AG09309 (cell line): ENCODE data around the gene HIBADH.
"Not testable (repeated sequence)": the region's sequence is repeated elsewhere in the genome, so short reads cannot be mapped to it uniquely, and the experiment has no call there.

Experiments
- DNase-seq: peaks from one replicate; pipeline ENCODE4 v3.0.0-alpha.2; 2010; ENCODE audit warnings: low read depth
- H3K4me3 ChIP-seq: 2 replicates; pipeline ENCODE4 v1.5.1; 2011; ENCODE audit warnings: mild to moderate bottlenecking, low read depth, low read length, moderate library complexity; ENCODE audit not compliant: control insufficient read depth
- TF ChIP-seq, protein P1 (sequence below): IDR thresholded peaks from 2 replicates; pipeline ENCODE4 v1.5.1; 2011; ENCODE audit warnings: mild to moderate bottlenecking, low read depth, low read length, inconsistent platforms; ENCODE audit not compliant: insufficient read depth, control insufficient read depth; ENCODE audit errors: missing control alignments

Gene HIBADH

DNA sequence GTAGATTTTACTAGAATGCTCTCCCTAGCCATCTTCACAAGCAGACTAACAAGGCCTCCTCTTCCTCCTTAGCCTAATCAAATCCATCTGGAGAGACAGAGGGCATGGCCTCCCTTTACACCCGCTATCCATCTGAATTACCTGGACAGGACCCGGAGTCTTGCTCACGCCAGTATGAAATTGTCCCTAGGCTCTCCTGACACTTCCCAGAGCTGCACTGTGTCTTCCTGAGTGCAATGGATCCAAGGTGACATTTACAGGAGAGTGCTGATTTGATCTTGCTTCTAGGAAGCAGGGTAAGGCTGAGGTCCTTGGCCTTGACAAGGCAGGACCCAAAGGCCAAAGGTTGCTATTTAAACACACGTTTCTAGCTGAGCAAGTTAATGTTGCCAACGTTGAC is 147.8 kb downstream of the HIBADH start:
- no peak overlapping the region for H3K4me3 ChIP-seq
- DNase-seq = no peak
- TF ChIP-seq, protein P1, sequence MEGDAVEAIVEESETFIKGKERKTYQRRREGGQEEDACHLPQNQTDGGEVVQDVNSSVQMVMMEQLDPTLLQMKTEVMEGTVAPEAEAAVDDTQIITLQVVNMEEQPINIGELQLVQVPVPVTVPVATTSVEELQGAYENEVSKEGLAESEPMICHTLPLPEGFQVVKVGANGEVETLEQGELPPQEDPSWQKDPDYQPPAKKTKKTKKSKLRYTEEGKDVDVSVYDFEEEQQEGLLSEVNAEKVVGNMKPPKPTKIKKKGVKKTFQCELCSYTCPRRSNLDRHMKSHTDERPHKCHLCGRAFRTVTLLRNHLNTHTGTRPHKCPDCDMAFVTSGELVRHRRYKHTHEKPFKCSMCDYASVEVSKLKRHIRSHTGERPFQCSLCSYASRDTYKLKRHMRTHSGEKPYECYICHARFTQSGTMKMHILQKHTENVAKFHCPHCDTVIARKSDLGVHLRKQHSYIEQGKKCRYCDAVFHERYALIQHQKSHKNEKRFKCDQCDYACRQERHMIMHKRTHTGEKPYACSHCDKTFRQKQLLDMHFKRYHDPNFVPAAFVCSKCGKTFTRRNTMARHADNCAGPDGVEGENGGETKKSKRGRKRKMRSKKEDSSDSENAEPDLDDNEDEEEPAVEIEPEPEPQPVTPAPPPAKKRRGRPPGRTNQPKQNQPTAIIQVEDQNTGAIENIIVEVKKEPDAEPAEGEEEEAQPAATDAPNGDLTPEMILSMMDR = no peak

DNA sequence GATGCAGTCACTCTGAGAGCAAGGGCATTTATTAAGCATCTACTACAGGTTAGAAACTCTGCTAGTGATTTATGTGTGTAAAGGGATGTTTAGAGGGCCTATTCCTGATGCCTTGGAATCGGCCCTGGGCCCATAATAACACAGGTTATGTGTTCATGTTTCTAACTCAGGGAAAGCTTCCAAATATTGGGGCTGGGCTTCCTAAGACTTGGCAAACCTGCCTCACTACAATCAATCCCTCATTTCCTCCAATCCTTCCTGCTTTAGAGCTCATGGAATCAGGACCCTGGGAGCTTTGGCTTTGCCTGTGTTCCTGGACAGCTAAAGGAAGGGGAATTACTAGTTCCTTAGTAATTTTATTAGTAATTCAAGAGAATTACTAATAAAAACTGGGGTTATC is 148.8 kb downstream of the HIBADH start:
- TF ChIP-seq, protein P1 = no peak
- DNase-seq = no peak
- H3K4me3 ChIP-seq = no peak overlapping the region

DNA sequence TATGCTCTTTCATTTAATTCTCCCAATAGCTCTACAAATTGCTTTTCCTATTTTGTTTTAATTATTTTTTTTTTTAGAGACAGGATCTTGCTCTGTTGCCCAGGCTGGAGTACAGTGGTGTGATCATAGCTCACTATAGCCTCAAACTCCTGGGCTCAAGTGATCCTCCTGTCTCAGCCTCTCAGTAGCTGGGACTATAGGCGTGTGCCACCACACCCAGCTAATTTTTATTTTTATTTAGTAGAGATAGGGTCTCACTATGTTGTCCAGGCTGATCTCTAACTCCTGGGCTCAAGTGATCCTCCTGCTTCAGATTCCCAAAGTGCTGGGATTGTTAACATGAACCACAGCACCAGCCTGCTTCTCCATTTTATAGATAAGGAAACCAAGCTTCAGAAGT is 151.3 kb downstream of the HIBADH start:
- H3K4me3 ChIP-seq, DNase-seq: not testable (repeated sequence)

DNA sequence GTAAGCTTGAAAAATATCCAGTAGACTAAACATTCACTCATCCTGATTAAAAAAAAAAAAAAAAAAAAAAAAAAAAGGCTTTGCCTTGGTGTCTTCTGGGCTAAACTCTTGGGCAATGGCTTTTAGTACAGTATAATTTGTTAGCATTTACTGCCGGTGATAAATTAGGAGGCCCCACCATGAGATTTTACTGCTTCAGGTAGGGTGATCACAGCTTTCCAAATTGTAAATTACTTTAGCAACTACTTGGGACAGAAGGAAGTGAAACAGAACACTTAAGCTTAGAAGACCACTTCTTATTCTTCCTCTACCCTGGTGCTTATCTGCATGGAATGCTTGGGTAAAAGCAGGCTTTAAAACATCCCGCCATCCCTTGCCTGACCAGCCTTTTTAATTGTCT is 152.1 kb downstream of the HIBADH start:
- no peak overlapping the region for H3K4me3 ChIP-seq
- no peak for DNase-seq
- TF ChIP-seq, protein P1 = no peak

DNA sequence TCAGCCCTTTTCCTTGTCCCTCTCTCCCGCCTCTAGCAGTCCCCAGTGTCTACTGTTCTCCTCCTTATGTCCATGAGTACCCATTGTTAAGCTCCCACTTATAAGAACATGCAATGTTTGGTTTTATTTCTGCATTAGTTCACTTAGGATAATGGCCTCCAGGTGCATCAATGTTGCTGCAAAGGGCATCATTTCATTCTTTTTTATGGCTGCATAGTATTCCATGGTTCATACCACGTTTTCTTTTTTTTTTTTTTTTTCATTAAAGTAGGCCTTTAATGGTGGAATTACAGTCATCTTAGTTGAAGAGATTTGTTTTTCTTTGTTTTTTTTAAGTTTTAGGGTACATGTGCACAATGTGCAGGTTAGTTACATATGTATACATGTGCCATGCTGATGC is 160.8 kb downstream of the HIBADH start:
- DNase-seq, H3K4me3 ChIP-seq: not testable (repeated sequence)

DNA sequence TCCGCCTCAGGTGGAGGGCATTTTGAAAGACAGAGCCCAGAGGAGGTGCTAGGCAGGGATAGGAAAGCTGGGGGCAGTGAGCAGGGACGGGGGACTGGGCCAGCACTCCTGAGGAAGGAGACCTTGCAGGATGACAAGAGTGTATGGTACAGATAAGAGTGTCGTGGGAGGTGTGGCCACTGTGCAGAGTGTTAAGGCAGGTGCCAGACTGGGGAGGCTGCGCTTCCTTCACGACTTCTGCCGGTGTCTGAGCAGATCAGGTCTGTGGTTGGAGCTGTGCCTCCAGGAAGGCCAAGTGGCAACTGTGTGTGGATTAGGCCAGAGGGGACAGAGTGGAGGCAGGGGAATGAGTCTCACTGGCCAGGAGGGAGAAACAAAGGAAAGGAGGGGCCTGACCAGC is 161.7 kb downstream of the HIBADH start:
- DNase-seq = no peak
- TF ChIP-seq, protein P1 = no peak
- H3K4me3 ChIP-seq = no peak overlapping the region

DNA sequence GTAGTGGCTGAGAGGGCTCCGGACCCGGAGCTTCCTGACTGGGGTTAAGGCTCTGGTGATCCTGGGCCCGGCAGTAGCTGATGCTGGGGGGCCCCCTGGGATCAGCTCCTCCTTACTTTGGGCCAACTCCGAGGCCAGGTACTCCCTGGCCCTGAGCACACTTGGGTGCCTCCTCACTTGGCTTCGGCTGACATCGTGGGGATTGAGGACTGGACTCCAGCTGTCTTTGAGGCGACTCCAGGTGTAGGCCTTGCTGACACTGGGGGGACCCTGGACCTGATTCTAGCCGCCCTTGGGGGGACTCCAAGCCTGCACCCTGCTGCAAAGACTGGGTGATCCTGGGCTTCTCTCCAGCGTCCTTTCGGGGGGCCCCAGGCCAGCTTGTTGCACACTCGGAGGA is 170.5 kb downstream of the HIBADH start:
- TF ChIP-seq, protein P1 = no peak
- H3K4me3 ChIP-seq = no peak overlapping the region
- no peak for DNase-seq

DNA sequence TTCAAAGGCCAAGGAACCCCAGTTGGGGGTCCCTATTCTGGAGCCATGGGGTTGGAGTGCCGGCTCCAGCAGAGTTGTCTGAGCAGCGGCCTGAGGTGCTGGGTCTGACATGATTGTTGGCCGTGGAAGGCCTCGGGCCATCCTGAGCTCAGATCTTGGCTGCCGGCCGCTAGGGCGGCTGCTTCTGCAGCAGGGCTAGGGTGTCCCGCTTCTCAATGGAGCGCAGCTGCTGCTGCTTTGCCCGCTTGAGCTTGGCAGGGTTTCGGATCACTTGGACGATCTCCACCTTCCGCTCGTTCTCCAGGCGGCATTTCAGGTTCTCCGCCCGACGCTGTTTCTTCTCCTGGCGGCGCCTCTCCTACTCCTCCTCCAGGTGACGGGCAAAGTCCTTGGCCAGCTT is 171.1 kb downstream of the HIBADH start:
- no peak overlapping the region for H3K4me3 ChIP-seq
- DNase-seq = no peak
- TF ChIP-seq, protein P1 = no peak
